PC-3 (cell line): ENCODE measurements around the gene HDAC5. TPM values are rescaled to one million over a fixed set of nuclear protein-coding genes. Genes with fewer than 3 reads are reported as not detected.

Experiments used
- ATAC-seq: fragments of 200-7000 bp; cut with Tn5 transposase; 2 replicates; pipeline ENCODE4 v1.9.1; 2020; ENCODE audit warnings: mild to moderate bottlenecking, moderate library complexity
- BruUV-seq: library from RNA; stranded (reverse); fragments of 400-500 nt; replicated peaks from 2 replicates; lab custom pipeline; 2021; lab: Mats Ljungman, UMichigan
- CTCF ChIA-PET: fragments of 300-600 bp; sonication (Branson Sonifier 250); formaldehyde crosslinking; loops from one replicate; lab custom pipeline; 2022; ENCODE audit warnings: antibody characterized with exemption; lab: Charles Lee
- POLR2A ChIA-PET: fragments of 300-600 bp; sonication (Branson Sonifier 250); formaldehyde crosslinking; loops from one replicate; lab custom pipeline; 2022; ENCODE audit warnings: antibody characterized with exemption; ENCODE audit not compliant: unreplicated experiment; lab: Charles Lee
- DNase-seq: peaks from one replicate; pipeline ENCODE4 v3.0.0-alpha.2; 2015
- H2AFZ ChIP-seq: fragments of 300-600 bp; sonication (generic); 2 replicates; pipeline ENCODE4 v1.6.0; 2016; ENCODE audit warnings: antibody characterized with exemption, low read length
- H3F3A ChIP-seq: fragments of 300-600 bp; sonication (generic); one replicate; pipeline ENCODE4 v1.6.0; 2017; ENCODE audit warnings: antibody characterized with exemption, low read length, control low read depth, mild to moderate bottlenecking; ENCODE audit not compliant: unreplicated experiment
- H3K27ac ChIP-seq: fragments of 300-600 bp; sonication (generic); 2 replicates; pipeline ENCODE4 v1.5.1; 2016; ENCODE audit warnings: mild to moderate bottlenecking, low read length
- H3K27me3 ChIP-seq: fragments of 300-600 bp; sonication (generic); 2 replicates; pipeline ENCODE4 v1.6.1; 2016; ENCODE audit warnings: low read length, mixed read lengths
- H3K36me3 ChIP-seq: fragments of 300-600 bp; sonication (generic); 2 replicates; pipeline ENCODE4 v1.6.1; 2016; ENCODE audit warnings: low read depth, mixed run types, low read length, mixed read lengths
- H3K4me1 ChIP-seq: fragments of 300-600 bp; sonication (generic); 2 replicates; pipeline ENCODE4 v1.5.1; 2016; ENCODE audit warnings: low read length; ENCODE audit not compliant: insufficient read depth
- H3K4me2 ChIP-seq: fragments of 300-600 bp; sonication (generic); 2 replicates; pipeline ENCODE4 v1.6.0; 2016; ENCODE audit warnings: low read length
- H3K4me3 ChIP-seq: fragments of 300-600 bp; sonication (generic); 2 replicates; pipeline ENCODE4 v1.5.1; 2016; ENCODE audit warnings: mild to moderate bottlenecking, low read length, mixed read lengths
- H3K79me2 ChIP-seq: fragments of 300-600 bp; sonication (generic); 2 replicates; pipeline ENCODE4 v1.6.1; 2017; ENCODE audit warnings: low read length, mixed read lengths
- H3K9ac ChIP-seq: fragments of 300-600 bp; sonication (generic); 2 replicates; pipeline ENCODE4 v1.6.0; 2016; ENCODE audit warnings: mild to moderate bottlenecking, low read length
- H3K9me2 ChIP-seq: fragments of 300-600 bp; sonication (generic); replicated peaks from 2 replicates; pipeline ENCODE4 v1.6.1; 2016; ENCODE audit warnings: mixed run types, low read length, mixed read lengths
- H3K9me3 ChIP-seq: fragments of 300-600 bp; sonication (generic); 2 replicates; pipeline ENCODE4 v1.6.1; 2016; ENCODE audit warnings: low read length, mixed read lengths
- H4K20me1 ChIP-seq: fragments of 300-600 bp; sonication (generic); 2 replicates; pipeline ENCODE4 v1.6.1; 2016; ENCODE audit warnings: low read length, mixed read lengths
- EZH2 ChIP-seq: fragments of 300-600 bp; sonication (generic); IDR thresholded peaks from one replicate; pipeline ENCODE4 v1.6.1; 2017; ENCODE audit warnings: antibody characterized with exemption, mild to moderate bottlenecking, low read length; ENCODE audit not compliant: unreplicated experiment
- EZH2phosphoT487 ChIP-seq: fragments of 300-600 bp; sonication (generic); IDR thresholded peaks from 2 replicates; pipeline ENCODE4 v1.6.1; 2018; ENCODE audit warnings: mild to moderate bottlenecking, antibody characterized with exemption, low read length, borderline replicate concordance
- intact Hi-C: fragments of 100-400 bp; cut with micrococcal nuclease; formaldehyde crosslinking; loops from 2 replicates; pipeline ENCODE4 v1.9.0; 2023
- total RNA-seq: library from RNA; depleted of rRNA; stranded (reverse); fragments of >200 nt; gene quantifications from 2 replicates; pipeline ENCODE4 v1.2.3, GENCODE V29; 2014
- TF ChIP-seq, protein P1 (sequence below): fragments of 300-600 bp; sonication (generic); conservative IDR thresholded peaks from 2 replicates; pipeline ENCODE4 v1.5.1; 2017; ENCODE audit warnings: antibody characterized with exemption, low read depth, mild to moderate bottlenecking, low read length

HDAC5 gene
- total RNA-seq, 1 experiment from 2014 or later = 39.1 TPM

DNA sequence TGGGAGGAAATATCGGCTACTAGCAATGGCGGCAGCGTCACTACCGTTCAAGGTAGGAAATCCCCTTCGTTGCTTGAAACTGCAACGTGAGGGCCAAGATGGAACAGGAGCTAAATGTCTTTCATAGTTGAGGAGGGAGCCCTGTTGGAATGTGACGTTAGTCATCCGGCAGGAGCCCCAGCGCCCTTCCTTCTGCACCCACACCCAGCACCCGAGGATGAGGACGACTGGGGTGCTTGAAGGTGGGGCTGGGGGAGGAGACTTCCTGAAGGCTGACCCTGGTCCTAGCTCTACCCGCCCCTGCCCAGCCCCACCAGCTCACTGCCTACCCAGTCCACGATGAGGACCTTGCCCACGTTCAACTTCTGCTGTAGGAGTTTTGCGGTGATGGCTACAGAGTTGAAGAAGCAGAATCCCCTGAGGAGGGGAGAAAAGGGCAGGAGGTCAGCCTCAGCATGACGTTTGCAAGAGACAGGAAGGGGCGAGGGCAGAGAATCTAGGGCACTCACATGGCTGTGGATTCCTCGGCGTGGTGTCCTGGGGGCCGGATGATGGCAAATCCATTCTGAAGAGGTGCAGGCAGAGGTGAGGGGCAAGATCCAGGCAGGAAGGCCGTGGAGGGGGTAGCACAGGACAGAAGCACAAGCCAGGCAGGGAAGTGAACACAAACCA, 41.0 kb downstream of the HDAC5 start:
- H3K9me3 ChIP-seq = no peaks in the 10 kb centered on the region
- TF ChIP-seq, protein P1, sequence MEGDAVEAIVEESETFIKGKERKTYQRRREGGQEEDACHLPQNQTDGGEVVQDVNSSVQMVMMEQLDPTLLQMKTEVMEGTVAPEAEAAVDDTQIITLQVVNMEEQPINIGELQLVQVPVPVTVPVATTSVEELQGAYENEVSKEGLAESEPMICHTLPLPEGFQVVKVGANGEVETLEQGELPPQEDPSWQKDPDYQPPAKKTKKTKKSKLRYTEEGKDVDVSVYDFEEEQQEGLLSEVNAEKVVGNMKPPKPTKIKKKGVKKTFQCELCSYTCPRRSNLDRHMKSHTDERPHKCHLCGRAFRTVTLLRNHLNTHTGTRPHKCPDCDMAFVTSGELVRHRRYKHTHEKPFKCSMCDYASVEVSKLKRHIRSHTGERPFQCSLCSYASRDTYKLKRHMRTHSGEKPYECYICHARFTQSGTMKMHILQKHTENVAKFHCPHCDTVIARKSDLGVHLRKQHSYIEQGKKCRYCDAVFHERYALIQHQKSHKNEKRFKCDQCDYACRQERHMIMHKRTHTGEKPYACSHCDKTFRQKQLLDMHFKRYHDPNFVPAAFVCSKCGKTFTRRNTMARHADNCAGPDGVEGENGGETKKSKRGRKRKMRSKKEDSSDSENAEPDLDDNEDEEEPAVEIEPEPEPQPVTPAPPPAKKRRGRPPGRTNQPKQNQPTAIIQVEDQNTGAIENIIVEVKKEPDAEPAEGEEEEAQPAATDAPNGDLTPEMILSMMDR = no peak
- TF ChIP-seq EZH2 (no peak), EZH2phosphoT487 (no peak)
- peaks cover 13% of the 10 kb centered on the region for H3K4me1 ChIP-seq
- no peak overlapping the region for H2AFZ ChIP-seq
- H3K9me2 ChIP-seq = no peaks in the 10 kb centered on the region
- H4K20me1 ChIP-seq = no peaks in the 10 kb centered on the region
- H3K27ac ChIP-seq = no peak overlapping the region
- H3K27me3 ChIP-seq = no peaks in the 10 kb centered on the region
- peaks cover 7% of the 10 kb centered on the region; the same call in 1 of the 2 replicates for H3K36me3 ChIP-seq
- no peak for ATAC-seq
- no peak overlapping the region for H3K4me2 ChIP-seq
- TSS peak; percentile 18 for BruUV-seq
- no peak overlapping the region for H3K4me3 ChIP-seq
- no peak overlapping the region for H3K9ac ChIP-seq
- DNase-seq = no peak
- no peaks in the 10 kb centered on the region for H3K79me2 ChIP-seq
- H3F3A ChIP-seq = peaks cover 3% of the 10 kb centered on the region
- POLR2A ChIA-PET = no interaction called here
- CTCF ChIA-PET = interaction anchor here (0.9 to 1.9 kb wide), 4 partner anchors 29 to 86 kb away, joined by 3 to 42 read pairs (median 15); partner anchors contain the start of gene HDAC5
- intact Hi-C loops = no loop called here

DNA sequence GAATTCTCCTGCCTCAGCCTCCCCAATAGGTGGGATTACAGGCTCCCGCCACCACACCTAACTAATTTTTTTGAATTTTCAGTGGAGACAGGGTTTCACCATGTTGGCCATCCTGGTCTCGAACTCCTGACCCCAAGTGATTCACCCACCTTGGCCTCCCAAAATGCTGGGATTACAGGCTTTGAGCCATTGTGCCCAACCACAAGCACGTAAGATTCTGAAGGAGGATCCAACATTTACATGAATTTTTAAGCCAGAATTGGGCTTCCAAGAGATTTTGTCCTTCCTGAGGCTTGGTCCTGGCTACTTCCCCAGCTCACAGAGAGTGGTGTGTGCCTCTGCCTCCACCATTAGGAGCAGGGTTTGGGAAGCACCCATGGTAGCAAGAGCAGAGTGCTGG, 41.8 kb downstream of the HDAC5 start:
- H3K27me3 ChIP-seq = no peaks in the 10 kb centered on the region
- DNase-seq (no peak), ATAC-seq (no peak)
- TF ChIP-seq EZH2phosphoT487 (no peak), EZH2 (no peak)
- TF ChIP-seq, protein P1 = no peak
- H3K4me3 ChIP-seq = no peak overlapping the region
- intact Hi-C loops = no loop called here
- no peak overlapping the region for H3K27ac ChIP-seq
- H3F3A ChIP-seq = peaks cover 3% of the 10 kb centered on the region
- CTCF ChIA-PET = interaction anchor here (0.7 kb wide), 1 partner anchor 68 kb away, joined by 4 read pairs; no protein-coding TSS in a partner anchor
- H3K9ac ChIP-seq = no peak overlapping the region
- no peaks in the 10 kb centered on the region for H3K9me3 ChIP-seq
- no peak overlapping the region for H2AFZ ChIP-seq
- H3K36me3 ChIP-seq = peaks cover 9% of the 10 kb centered on the region; the same call in 1 of the 2 replicates
- peaks cover 8% of the 10 kb centered on the region for H3K4me1 ChIP-seq
- no TSS peak for BruUV-seq
- no peaks in the 10 kb centered on the region for H4K20me1 ChIP-seq
- POLR2A ChIA-PET = no interaction called here
- no peak overlapping the region for H3K4me2 ChIP-seq
- no peaks in the 10 kb centered on the region for H3K79me2 ChIP-seq
- H3K9me2 ChIP-seq = no peaks in the 10 kb centered on the region
